SH-SY5Y (cell line): ENCODE results near the gene KRTAP19-1.

Experiments used
- GATA2 ChIP-seq: IDR thresholded peaks from 2 replicates; pipeline ENCODE4 v1.6.1; 2011; ENCODE audit warnings: mild to moderate bottlenecking, low read depth, low read length
- GATA3 ChIP-seq: IDR thresholded peaks from 2 replicates; pipeline ENCODE4 v1.6.1; 2011; ENCODE audit warnings: low read depth, mild to moderate bottlenecking, low read length, moderate library complexity

DNA sequence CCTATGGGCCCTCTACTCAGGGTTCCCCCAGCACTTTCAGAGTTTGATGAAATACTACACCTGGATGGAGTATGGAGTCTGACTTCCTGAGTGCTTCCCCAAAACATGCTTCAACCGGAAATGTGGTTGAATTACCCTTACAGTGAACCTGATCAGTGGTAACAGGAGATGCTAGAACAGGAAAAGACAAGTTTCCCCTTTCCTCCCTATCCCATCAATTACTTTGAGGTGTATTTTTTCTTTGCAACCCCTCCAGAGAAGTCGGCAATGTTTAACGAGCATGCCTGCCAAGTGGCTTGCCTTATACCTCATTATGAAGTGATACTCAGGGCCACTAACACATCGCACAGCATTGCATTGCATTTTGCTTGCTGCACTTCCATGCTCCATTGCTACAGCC, 33.1 kb downstream of the KRTAP19-1 start:
- TF ChIP-seq GATA2 = no peak
- TF ChIP-seq GATA3 = no peak
